ENCODE measurements around the gene SSU72.

SSU72 gene

DNA sequence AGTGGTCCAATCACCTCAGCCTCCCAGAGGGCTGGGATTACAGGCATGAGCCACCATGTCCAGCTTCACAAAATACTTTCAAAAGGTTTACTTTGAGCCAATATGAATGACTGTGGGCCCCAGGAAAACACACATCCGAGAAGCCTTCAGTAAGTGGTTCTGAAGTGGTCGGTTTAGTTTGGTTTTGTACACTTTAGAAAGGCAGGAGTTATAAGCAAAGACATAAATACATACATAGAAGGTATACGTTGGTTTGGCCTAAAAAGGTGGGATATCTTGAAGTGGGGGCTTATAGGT, 37.4 kb upstream of the SSU72 start:
- no peak for DNase-seq (ENCODE audit: low spot score)

DNA sequence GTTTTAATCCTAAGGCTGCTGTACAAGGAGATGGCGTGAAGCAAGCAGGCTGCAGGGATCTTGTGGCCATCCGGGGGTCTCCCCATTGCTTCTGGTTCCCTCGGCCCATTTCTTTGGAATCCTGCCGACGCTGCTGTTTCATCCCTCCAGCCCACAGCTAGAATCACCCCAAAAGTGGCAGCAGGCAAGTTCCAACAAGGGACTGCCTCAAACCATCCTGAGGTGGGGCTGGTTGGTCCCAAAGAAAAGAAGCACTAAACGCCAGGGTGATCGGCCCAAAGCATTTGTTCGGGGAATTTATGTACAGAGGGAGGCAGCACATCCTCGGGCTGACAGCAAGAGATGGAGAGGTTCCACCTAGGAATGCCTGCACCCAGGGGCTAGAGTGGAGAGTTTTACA, 36.1 kb upstream of the SSU72 start:
- no peak for DNase-seq (ENCODE audit: low spot score)

DNA sequence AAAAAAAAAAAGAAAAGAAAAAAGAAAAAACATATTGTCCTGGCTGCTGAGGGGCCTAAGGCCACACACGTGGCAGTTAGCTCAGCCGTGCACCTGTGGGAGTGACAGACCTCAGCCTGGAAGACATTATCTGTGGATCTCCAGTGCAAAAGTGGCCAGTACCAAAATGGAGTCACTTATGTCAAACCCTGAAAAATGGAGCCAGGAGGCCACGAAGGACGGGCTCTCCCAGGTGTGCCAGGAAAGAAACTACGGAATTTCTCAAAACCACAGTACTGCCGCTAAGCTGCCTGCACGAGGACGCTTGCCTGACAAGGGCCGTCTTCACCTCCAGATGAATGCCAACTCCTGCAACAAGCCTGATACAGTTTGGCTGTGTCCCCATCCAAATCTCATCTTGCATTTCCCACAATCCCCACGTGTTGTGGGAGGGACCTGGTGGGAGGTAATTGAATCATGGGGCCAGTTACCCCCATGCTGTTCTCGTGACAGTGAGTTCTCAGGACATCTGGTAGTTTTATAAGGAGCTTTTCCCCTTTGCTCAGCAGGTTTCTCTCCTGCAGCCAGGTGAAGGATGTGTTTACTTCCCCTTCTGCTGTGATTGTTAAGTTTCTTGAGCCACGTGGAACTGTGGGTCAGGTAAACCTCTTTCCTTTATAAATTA, 35.3 kb upstream of the SSU72 start:
- peak; percentile 69 for DNase-seq (ENCODE audit: low spot score)

DNA sequence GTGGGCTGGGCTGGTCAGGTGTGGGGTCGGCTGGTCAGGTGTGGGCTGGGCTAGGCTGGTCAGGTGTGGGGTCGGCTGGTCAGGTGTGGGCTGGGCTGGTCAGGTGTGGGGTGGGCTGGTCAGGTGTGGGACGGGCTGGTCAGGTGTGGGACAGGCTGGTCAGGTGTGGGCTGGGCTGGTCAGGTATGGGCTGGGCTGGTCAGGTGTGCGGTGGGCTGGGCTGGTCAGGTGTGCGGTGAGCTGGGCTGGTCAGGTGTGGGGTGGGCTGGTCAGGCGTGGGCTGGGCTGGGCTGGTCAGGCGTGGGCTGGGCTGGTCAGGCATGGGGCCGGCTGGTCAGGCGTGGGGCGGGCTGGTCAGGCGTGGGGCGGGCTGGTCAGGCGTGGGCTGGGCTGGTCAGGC, 31.6 kb upstream of the SSU72 start:
- no peak for DNase-seq (ENCODE audit: low spot score)

DNA sequence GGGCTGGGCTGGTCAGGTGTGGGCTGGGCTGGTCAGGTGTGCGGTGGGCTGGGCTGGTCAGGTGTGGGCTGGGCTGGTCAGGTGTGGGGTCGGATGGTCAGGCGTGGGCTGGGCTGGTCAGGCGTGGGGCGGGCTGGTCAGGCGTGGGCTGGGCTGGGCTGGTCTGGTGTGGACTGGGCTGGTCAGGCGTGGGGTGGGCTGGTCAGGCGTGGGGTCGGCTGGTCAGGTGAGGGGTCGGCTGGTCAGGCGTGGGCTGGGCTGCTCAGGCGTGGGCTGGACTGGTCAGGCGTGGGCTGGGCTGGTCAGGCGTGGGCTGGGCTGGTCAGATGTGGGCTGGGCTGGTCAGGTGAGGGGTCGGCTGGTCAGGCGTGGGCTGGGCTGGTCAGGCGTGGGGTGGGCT, 31.1 kb upstream of the SSU72 start:
- DNase-seq (ENCODE audit: low spot score), result no peak

DNA sequence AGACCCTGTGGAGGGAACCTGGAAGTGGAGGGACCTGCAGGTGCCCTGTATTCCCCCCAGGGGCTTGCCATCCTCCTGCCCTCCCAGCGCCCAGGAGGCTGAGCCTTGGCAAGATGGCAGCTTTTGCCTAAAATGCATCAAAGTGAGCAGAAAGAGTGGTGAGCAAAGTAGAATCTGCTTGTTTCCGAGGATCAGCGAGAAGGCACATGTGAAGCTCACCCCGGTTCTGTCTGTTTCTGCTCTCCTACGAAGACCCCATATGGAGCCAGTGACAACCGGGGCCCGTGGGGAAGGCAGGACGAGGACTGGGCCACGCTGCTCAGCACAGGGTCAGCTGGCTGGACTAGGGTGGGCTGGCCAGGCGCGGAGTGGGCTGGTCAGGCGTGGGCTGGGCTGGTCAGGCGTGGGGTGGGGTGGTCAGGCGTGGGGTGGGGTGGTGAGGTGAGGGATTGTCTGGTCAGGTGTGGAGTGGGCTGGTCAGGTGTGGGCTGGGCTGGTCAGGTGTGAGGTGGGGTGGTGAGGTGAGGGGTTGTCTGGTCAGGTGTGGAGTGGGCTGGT, 30.4 kb upstream of the SSU72 start:
- DNase-seq (ENCODE audit: low spot score), result no peak

DNA sequence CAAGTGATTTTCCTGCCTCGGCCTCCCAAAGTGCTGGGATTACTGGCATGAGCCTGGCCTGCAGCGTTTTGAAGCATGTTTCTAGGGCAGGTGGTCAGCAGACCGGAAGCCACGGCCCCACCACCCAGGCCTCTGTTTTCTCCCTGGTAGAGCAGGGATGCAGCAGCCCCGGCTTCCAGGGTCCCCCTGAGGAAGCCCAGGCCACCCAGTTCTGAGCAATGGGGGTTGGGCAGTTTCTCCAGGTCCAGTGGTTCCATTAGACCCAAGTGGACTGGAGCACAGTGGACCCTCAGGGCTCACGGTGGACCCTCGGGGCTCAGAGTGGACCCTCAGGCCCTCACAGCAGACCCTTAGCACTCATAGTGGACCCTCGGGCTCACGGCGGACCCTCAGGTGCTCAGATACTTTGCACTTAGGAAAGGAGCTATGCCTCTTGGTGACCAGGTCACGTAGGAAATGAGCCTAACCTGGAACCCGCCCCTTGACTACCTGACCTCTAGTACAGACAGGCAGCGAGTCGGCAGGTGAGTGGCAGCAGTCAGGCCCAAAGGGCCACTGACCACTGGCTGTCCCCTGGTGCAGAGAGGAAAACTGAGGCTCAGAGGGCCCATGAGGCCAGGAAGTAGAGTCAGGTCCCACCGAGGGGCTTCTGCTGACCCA, 29.8 kb upstream of the SSU72 start:
- DNase-seq (ENCODE audit: low spot score), result no peak

DNA sequence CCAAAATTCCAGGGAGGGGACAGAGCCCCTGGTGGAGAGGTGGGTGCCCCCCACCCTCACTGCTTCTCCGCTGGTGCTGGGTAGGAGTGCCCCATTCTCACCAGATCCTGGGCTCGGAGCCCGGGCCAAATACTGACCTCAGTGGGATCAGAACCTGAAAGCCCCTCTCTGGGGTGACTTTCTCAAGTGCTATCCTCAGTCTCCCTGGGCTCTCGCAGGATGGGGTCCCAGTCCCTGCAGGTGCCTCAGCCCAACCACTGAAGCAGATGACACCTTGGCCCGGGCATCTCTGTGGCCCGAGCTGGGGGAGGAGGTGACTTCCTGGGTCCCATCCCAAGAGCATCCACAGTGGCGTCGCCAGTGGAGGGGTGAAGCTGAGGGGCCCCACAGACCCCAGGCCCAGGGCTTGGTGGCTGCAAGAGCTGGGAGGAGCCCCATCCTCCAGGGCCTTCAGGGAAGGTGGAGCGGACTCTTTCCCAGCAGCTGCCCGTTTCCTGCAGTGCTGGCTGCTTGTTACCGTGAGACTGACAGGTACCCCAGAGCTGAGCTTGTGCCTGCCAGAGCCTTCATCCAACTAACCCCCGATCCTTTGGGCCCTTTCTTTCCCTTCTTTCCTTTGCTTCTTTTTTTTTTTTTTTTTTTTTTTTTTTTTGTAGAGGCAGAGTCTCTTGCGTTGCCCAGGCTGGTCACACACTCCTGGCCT, 29.2 kb upstream of the SSU72 start:
- no peak for DNase-seq (ENCODE audit: low spot score)

DNA sequence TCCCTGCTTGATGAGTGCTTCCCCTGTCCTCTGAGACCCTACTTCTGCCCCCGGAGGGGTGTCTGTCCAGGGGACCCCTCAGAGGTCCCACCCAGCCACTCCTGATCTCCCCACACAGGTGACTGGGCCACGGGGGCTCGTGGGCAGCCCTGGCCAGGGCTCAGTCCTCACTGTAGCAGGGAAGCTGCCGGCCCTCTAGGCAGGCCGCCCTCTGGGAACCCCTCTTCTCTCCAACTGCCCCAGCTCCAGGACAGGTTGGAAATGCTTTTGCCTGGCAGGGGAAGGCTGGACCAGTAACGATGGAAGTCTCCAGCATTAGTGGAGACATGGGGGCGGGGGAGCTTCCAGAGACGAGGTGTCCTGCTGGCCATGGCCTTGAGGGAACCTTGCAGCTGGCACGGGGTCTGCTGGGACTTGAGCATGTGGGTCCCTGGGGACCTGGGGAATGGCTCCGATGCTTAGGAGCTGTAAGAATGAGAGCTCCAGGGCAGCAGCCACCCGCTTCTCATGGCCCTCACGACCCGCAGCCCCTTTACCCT, 28.4 kb upstream of the SSU72 start:
- DNase-seq (ENCODE audit: low spot score), result peak; percentile 57

DNA sequence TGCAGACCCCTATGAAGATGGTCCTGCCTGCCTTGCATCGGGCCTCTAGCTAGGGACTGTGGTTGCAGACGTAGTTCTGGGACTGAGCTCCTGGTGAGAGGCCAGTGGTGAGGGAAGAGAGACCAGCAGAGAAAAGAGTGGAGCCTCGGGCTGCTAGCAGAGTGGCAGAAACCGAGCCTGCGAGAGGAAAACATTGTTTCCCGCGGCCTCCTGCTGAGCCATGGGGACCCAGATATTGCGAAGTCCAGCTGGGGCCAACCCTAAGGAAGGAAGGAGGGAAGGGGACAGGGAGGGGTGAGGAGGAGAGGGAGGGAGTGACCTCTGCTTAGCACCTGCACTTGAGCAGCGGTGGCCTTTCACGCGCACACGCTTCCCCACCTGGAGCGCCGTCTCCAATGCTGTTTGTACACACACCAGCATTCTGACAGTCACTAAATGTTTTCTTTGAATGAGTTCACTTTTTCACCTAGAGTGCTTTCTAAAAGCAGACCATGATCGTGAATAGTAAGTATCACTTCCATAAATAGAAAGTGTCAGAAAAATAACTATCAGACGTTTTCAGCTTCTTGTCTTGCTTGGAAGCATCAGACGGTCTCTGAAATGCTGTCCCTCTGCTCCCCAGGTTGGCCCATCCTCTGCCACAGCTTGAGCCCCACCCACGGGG, 27.8 kb upstream of the SSU72 start:
- no peak for DNase-seq (ENCODE audit: low spot score)

DNA sequence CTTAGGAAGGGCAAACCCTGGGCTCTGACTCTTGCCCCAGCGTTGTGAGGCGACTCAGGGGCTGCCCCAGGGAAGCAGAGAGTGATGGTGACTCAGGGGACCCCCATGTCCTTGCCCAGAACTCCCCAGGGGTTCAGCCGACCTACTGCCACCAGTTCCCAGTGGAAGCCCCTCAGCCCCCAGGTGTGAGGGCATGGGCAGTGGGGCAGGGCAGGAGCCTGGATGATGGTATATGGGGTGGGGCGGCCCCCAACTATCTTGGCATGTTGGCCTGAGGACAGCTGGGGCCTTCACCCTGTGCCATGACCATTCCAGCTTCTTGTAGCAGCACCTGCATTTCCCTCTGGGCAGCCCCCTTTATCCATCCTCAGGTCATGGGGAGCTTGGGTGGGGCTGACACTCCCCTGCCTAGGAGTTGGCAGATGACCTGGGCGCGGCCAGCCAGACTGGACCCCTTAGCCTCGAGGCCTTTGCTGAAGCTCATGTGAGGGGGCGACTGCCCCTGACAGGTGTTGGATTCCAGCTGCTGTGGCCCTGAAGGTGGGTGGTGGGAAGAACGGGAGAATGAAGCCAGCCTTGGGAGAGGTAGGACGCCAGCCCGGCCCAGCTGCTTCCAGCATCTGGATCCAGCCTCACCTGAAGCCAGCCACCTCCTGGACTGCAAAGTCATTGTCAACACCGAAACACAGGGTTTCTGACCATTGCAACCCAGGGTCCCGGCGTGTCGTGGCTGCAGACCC, 27.1 kb upstream of the SSU72 start:
- no peak for DNase-seq (ENCODE audit: low spot score)

DNA sequence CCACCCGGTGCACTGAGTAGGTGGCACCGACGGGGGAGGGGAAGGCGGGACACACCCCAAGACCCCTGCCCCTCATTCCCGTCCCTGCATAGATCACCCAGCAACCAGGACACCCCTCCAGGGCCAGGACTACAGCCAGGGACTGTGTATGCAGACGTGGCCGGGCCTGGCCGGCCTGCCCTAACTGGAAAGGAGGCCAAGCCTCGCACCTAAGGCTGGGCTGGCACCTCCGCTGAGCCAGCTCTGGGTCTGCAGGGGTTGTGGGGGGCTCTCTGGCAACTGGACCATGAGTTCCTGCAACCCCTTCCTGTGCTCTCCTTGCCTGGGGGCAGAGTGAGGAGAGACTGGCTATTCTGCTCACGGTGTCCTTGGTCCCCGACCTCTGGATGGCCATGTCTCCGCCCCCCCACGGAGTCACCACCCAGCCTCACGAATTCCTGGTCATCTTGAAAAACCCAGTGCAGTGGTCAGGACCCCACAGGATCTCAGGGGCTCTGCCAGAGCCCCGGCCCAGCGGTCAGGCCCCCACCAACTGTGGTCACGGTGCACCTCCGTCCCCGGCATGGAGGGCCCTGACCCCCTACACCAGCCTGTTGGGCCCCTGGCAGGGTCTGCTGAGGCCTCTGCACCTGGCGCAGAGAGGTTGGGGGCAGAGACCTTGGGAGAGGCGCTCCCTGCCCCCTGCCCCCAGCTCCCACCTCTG, 26.3 kb upstream of the SSU72 start:
- no peak for DNase-seq (ENCODE audit: low spot score)

DNA sequence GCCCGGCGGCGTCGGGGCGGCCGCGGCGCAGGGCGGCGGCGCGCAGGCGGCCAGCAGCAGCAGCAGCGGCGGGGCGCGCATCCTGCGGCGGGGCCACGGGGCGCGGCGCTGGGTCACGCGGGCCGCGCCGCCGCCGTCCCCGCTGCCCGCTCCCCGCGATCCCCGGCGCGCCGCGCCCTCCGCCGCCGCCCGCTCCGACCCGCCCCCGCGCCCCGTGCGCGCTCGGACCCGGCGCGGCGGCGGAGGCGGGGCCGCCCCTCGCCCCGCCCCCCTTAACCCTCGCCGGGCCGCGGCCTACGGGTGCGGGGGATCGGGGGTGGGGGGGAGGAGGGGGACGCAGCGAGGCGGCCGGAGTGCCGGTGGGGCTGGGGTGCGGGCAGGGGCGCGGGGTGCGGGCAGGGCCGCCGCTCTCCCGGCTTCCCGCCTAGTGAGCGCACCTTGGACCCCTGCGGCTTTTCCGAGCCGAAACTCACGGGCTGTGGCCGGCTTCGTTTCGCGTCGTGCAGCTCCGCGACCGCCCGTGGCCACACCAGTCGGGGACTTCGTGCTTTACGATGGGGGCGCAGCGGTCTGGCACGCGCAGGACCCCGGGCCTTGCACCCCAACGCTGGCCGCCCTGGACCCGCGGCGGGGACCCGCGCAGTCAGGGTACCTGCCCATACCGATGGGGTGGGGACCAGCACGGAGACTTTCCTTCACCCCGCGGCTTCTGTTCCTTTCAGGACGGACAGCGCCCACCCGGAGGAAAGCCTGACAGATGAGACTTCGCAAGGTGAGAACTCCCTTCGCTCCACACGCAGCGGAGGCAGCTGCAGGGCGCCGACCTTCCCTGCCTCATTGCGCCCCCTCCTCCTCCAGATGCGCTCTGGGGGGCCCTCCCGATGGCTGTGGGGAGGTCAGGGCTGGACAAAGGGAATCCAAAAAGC, 25.5 kb upstream of the SSU72 start, which contains the start of gene FNDC10:
Gene FNDC10 (minus strand): TSS at position 201 of the 926 bp plus-strand sequence. CDS start 120 bp downstream, at position 81.
- DNase-seq (ENCODE audit: low spot score), result no peak

DNA sequence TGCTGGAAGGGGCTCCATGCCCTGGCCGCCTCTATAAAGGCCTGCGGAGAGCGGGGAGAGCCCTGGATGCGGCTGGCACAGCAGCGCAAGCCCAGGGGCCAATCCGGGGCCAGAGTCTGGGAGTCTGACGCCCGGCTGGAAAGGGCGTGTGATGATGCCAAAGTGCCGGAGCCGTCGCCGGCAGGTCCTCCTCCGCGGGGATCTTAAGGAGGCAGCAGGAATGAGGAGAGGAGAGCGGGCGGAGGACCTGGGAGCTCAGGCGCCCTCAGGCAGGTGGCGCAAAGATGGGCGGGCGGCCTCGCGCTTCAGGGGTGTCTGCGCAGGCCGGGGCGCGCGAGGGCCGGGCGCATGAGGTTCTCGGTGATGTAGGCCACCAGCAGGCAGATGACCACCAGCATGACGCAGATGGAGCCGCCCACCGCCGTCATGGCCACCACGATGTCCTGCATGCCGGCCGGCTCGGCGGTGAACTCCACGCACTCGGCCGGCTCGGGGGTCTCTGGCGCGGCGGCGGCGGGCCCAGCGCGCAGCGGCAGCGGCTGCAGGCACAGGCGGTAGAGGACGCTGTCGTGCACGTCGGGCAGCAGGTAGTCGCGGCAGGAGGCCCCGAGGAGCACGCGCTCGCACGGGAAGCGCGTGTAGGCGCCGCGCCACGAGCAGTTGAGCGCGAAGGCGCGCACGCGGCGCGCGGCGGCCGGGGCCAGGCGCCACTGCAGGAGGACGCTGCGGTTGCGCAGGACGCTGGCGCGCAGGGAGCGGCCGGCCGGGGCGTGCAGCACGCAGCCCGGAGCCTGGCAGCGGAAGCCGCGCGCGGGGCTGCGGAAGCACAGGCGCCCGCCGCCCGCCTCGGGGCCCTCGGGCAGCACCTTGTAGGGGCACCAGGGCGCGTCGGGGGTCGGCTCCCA, 24.6 kb upstream of the SSU72 start:
- no peak for DNase-seq (ENCODE audit: low spot score)

DNA sequence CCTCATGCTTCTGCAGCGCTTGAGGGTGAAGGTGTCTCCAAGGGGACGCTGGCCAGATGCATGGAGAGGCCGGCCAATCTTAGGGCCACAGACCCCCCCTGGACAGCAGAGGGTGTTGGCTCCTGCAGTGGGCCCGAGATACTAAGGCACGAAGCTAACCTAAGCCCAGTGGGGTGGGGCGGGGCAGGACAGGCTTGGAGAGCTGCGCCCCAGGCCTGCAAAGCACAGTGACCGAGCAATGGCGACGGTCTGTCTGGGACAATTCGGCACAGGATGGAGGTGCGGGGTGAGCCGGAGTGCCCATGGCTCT, 24.0 kb upstream of the SSU72 start:
- no peak for DNase-seq (ENCODE audit: low spot score)

DNA sequence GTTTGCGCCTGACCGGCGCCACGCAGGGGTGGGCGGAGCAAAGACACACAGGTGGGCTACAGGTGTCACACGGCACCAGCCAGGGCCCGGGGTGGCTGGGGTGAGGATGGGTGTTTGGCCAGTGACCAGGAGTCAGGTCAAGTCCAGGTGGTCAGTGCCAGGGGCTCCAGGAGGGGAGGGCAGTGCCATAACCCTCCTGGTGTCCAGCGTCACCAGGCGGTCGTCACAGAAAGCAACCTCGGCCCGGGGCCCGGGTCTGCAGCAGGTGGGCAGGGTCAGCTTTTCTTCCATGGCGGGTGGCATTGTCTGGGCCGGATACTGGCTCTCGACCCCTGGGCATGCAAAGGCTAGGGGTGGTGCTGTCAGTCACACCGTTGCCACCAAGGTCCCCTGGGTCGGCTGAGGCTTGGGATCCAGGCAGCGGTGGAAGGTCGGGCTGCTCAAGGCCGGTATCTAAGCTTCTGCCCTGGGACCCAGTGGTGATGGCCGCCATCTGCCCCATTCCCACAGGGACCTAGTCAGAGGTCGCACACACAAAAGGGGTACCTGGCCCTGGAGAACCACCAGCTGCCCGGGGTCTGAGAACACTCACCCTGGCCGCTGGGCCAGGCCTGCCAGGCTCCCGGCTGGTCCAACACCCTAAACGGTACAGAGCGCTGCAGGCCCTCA, 23.5 kb upstream of the SSU72 start:
- no peak for DNase-seq (ENCODE audit: low spot score)

DNA sequence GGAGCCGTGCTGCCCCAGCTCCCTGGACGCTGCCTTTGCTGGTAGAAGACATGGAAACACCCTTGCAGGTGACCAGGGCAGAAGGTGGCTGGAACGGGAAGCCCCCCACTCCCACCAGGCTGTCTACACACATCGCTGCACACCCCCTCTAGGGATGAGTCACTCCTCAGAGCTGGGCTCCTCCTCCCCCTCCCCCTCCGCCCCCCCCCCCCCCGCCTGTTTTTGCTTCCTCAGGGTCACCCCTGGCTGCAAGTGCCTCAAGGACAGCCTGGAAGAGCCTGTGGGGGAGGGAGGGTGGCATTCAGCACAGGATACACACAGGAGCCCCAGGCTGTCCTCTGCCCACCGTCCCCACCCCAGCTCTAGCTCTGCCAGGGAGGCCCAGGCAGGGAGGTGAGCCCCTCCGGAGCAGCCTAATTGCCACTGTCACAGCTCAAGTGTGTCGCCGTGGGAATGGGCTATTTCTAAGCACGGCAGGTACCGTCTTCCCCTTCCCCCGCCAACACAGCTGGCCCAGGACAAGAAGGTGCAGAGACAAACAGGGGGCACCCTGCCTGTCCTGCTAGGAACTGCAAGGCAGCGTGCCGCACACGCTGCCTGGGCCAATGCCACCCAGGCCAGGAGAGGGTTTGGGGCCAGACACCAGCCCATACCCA, 22.7 kb upstream of the SSU72 start:
- DNase-seq (ENCODE audit: low spot score), result no peak

Measured in SK-N-DZ (cell line).